Liver (tissue), 9 donors: ENCODE data around the gene LINC01488. TPM values are rescaled to one million over a fixed set of nuclear protein-coding genes. Genes with fewer than 3 reads are reported as not detected.

Source experiments
- DNase-seq: peaks from one replicate; pipeline ENCODE4 v3.0.0-alpha.2; 2017; ENCODE audit warnings: low spot score
- H3K27ac ChIP-seq, 2 donors: one replicate each; pipeline ENCODE4 v1.7.0; 2013; ENCODE audit warnings: inconsistent platforms in 2 of 2, low read length in 2 of 2, control low read depth in 1 of 2, low read depth in 1 of 2, mild to moderate bottlenecking in 1 of 2
- H3K27me3 ChIP-seq, 4 donors: one replicate each; pipeline versions ENCODE4 v1.6.1 to v1.7.0; 2013; ENCODE audit warnings: low read length in 3 of 4, inconsistent platforms in 1 of 4, mild to moderate bottlenecking in 1 of 4, moderate library complexity in 1 of 4; ENCODE audit not compliant: control insufficient read depth in 4 of 4, insufficient read depth in 4 of 4
- H3K36me3 ChIP-seq, 4 donors: one replicate each; pipeline versions ENCODE4 v1.6.1 to v1.7.0; 2013; ENCODE audit warnings: low read length in 3 of 4, mild to moderate bottlenecking in 3 of 4, low read depth in 1 of 4, moderate library complexity in 1 of 4; ENCODE audit not compliant: control insufficient read depth in 4 of 4, insufficient read depth in 3 of 4
- H3K4me1 ChIP-seq, 4 donors: one replicate each; pipeline versions ENCODE4 v1.6.1 to v1.7.0; 2013; ENCODE audit warnings: low read length in 3 of 4, mild to moderate bottlenecking in 3 of 4, moderate library complexity in 1 of 4; ENCODE audit not compliant: control insufficient read depth in 4 of 4, insufficient read depth in 4 of 4
- H3K4me3 ChIP-seq, 3 donors: one replicate each; pipeline versions ENCODE4 v1.6.1 to v1.7.0; 2013; ENCODE audit warnings: low read length in 3 of 3, control low read depth in 1 of 3, low read depth in 1 of 3, mild to moderate bottlenecking in 1 of 3
- H3K9ac ChIP-seq, 2 donors: one replicate each; pipeline ENCODE4 v1.7.0; 2013; ENCODE audit warnings: low read length in 2 of 2, mild to moderate bottlenecking in 2 of 2, moderate library complexity in 2 of 2, control low read depth in 1 of 2, low read depth in 1 of 2
- H3K9me3 ChIP-seq, 4 donors: one replicate each; pipeline versions ENCODE4 v1.6.1 to v1.7.0; 2013; ENCODE audit warnings: low read length in 3 of 4; ENCODE audit not compliant: control insufficient read depth in 4 of 4
- ATF3 ChIP-seq: IDR thresholded peaks from 2 replicates; pipeline ENCODE4 v1.6.1; 2016; ENCODE audit warnings: antibody characterized with exemption
- CTCF ChIP-seq: fragments of 150-350 bp; IDR thresholded peaks from 2 replicates; pipeline ENCODE4 v1.5.1; 2017; ENCODE audit warnings: improper control_type of control experiment, low read depth, low read length; ENCODE audit not compliant: missing input control
- EGR1 ChIP-seq, 2 donors: IDR thresholded peaks; 2 replicates each; pipeline ENCODE4 v1.6.1; 2016 to 2018; ENCODE audit warnings: antibody characterized with exemption in 2 of 2, low read depth in 2 of 2
- FOXA1 ChIP-seq: IDR thresholded peaks from 2 replicates; pipeline ENCODE4 v1.6.1; 2016; ENCODE audit warnings: antibody characterized with exemption
- FOXA2 ChIP-seq: IDR thresholded peaks from 2 replicates; pipeline ENCODE4 v1.6.1; 2016; ENCODE audit warnings: antibody characterized with exemption
- GABPA ChIP-seq, 2 donors: IDR thresholded peaks in 1 of 2; conservative IDR thresholded peaks in 1 of 2; 2 replicates each; pipeline ENCODE4 v1.6.1; 2016; ENCODE audit warnings: antibody characterized with exemption in 2 of 2, mild to moderate bottlenecking in 1 of 2, moderate library complexity in 1 of 2
- HNF4A ChIP-seq, 2 donors: conservative IDR thresholded peaks; 2 replicates each; pipeline ENCODE4 v1.6.1; 2016; ENCODE audit warnings: antibody characterized with exemption in 2 of 2, mild to moderate bottlenecking in 2 of 2
- MAX ChIP-seq: IDR thresholded peaks from 2 replicates; pipeline ENCODE4 v1.6.1; 2016; ENCODE audit warnings: antibody characterized with exemption
- RAD21 ChIP-seq, 2 donors: IDR thresholded peaks; 2 replicates each; pipeline ENCODE4 v1.6.1; 2016; ENCODE audit warnings: antibody characterized with exemption in 2 of 2, mild to moderate bottlenecking in 2 of 2
- REST ChIP-seq: IDR thresholded peaks from 2 replicates; pipeline ENCODE4 v1.6.1; 2016; ENCODE audit warnings: antibody characterized with exemption, mild to moderate bottlenecking
- RXRA ChIP-seq, 2 donors: IDR thresholded peaks; 2 replicates each; pipeline ENCODE4 v1.6.1; 2017 to 2018; ENCODE audit warnings: antibody characterized with exemption in 2 of 2, mild to moderate bottlenecking in 1 of 2
- SP1 ChIP-seq: IDR thresholded peaks from 2 replicates; pipeline ENCODE4 v1.6.1; 2018; ENCODE audit warnings: antibody characterized with exemption, mild to moderate bottlenecking
- WGBS: extraction: QIAGEN DNeasy Blood & Tissue Kit; methylation state at CpG from one replicate; pipeline ENCODE4 v1.1.7; 2013; 5-methylcytosine and 5-hydroxymethylcytosine counted together
- polyA plus RNA-seq, 2 donors: library from polyadenylated mRNA; stranded (reverse) in 1 of 2; unstranded in 1 of 2; fragments of 200-250 nt in 1 of 2; fragments of >200 nt in 1 of 2; fragmentation: Nextera tagmentation in 1 of 2; extraction: Ambion mirVana in 1 of 2; gene quantifications; one replicate each; pipeline versions ENCODE4 v1.2.1 to v1.2.3, GENCODE V29; 2013 to 2015
- total RNA-seq, 2 donors: library from RNA; depleted of rRNA; stranded (reverse); fragments of >200 nt; gene quantifications; one replicate each; pipeline ENCODE4 v1.2.3, GENCODE V29; 2014
- donor health status: healthy.
- donor health status: healthy.
- donor health status: healthy.
- donor health status: healthy.
- donor health status: healthy.

Gene LINC01488
- total and polyA plus RNA-seq, 4 donors: 0.05 to 2.3 (median 0.60) TPM

- TF ChIP-seq ATF3 (no peak), HNF4A (conservative IDR thresholded peaks at IDR 0.05) (no peak)
Measured at GRCh38 chr11:69459848-69460539, 21.5 kb upstream of the LINC01488 start (continued).

- DNase-seq: no peak
- Histone ChIP-seq H3K27me3 (no peaks in the 10 kb centered on the region), H3K27ac (no peak overlapping the region), H3K4me3 (no peak overlapping the region), H3K9me3 (peaks cover 0 to 7% (median 4%) of the 10 kb centered on the region in 4 donors), H3K4me1 (no peaks in the 10 kb centered on the region), H3K9ac (no peak overlapping the region), H3K36me3 (no peaks in the 10 kb centered on the region)
- whole genome bisulfite sequencing: 95% methylated on average over 1 of the region's 1 CpG
- TF ChIP-seq RXRA (IDR thresholded peaks at IDR 0.05): no peak
- no peak for TF ChIP-seq SP1
- TF ChIP-seq FOXA1: no peak
- no peak for TF ChIP-seq REST
- no peak for TF ChIP-seq CTCF
- no peak for TF ChIP-seq EGR1 (IDR thresholded peaks at IDR 0.05; ENCODE audit: low read depth in 2 of 2)
- no peak for TF ChIP-seq FOXA2
- no peak for TF ChIP-seq MAX
- TF ChIP-seq GABPA (IDR thresholded peaks at IDR 0.05 in 1 of 2, conservative IDR thresholded peaks at IDR 0.05 in 1 of 2): no peak
- TF ChIP-seq RAD21 (IDR thresholded peaks at IDR 0.05): no peak
Measured at GRCh38 chr11:69460540-69461257, 20.8 kb upstream of the LINC01488 start.
